Body of pancreas (tissue), 4 donors: Measurements from ENCODE around the gene PGF.

ENCODE experiments used
- POLR2A ChIP-seq, 3 donors: fragments of 450-650 bp; IDR thresholded peaks; one replicate each; pipeline ENCODE4 v1.6.1; 2016; ENCODE audit warnings: antibody characterized with exemption in 3 of 3, mild to moderate bottlenecking in 2 of 3
- TF ChIP-seq, protein P1 (sequence below), 7 experiments: fragments of 450-650 bp in 4 of 7; fragments of 200-600 bp in 3 of 7; sonication (generic) in 3 of 7; IDR thresholded peaks; one replicate each; pipeline ENCODE4 v1.5.1; 2016 to 2019; ENCODE audit warnings: antibody characterized with exemption in 7 of 7

DNA sequence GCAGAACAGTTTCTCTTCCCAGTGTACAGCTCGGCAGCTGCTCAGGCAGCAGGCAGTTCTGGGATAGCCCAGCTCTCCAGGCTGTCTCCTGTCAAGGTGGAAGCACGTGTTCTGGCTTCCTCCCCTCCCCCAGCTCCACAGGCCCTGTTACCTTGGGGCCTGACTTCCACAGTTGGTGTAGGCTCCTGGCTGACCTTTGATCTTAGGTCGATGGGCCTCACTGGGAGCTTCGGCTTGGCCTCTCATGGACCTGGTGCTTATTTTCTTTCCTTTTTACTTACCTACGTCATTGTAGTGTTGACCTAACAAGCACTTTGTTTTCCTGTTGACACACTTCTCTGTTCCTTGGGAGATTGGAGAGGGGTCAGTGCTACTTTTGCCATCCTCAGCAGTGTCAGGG lies 56.7 kb downstream of the PGF start:
- TF ChIP-seq, protein P1, sequence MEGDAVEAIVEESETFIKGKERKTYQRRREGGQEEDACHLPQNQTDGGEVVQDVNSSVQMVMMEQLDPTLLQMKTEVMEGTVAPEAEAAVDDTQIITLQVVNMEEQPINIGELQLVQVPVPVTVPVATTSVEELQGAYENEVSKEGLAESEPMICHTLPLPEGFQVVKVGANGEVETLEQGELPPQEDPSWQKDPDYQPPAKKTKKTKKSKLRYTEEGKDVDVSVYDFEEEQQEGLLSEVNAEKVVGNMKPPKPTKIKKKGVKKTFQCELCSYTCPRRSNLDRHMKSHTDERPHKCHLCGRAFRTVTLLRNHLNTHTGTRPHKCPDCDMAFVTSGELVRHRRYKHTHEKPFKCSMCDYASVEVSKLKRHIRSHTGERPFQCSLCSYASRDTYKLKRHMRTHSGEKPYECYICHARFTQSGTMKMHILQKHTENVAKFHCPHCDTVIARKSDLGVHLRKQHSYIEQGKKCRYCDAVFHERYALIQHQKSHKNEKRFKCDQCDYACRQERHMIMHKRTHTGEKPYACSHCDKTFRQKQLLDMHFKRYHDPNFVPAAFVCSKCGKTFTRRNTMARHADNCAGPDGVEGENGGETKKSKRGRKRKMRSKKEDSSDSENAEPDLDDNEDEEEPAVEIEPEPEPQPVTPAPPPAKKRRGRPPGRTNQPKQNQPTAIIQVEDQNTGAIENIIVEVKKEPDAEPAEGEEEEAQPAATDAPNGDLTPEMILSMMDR (IDR thresholded peaks at IDR 0.05) = no peak
- TF ChIP-seq POLR2A (IDR thresholded peaks at IDR 0.05) = no peak
